H1 (cell line): ENCODE measurements around the gene HS3ST5. TPM values are rescaled to one million over a fixed set of nuclear protein-coding genes. Genes with fewer than 3 reads are reported as not detected.

Experiments
- CTCF ChIA-PET: fragments of 300-600 bp; sonication (Branson Sonifier 250); formaldehyde crosslinking; loops from one replicate; lab custom pipeline; 2021; ENCODE audit not compliant: partially characterized antibody; lab: Charles Lee
- POLR2A ChIA-PET: fragments of 300-600 bp; sonication (Branson Sonifier 250); formaldehyde crosslinking; loops from one replicate; lab custom pipeline; 2021; ENCODE audit warnings: inconsistent platforms; ENCODE audit not compliant: partially characterized antibody; lab: Charles Lee
- DNase-seq, 2 experiments: peaks; one replicate each; pipeline versions ENCODE4 v3.0.0 to v3.0.0-alpha.2; 2010 to 2022; ENCODE audit warnings: low spot score in 2 of 2, low read depth in 1 of 2, mixed read lengths in 1 of 2
- FAIRE-seq: peaks from 2 replicates; lab custom pipeline; 2011; peaks lifted over from hg19 to GRCh38; lab: Jason Lieb, UNC
- H2AFZ ChIP-seq: 2 replicates; pipeline ENCODE4 v1.8.1; 2012; ENCODE audit warnings: low read length, inconsistent platforms
- H2AK5ac ChIP-seq: 2 replicates; pipeline ENCODE4 v1.6.1; 2013; ENCODE audit warnings: low read depth, low read length
- H2BK120ac ChIP-seq: replicated peaks from 2 replicates; pipeline ENCODE3; 2013; ENCODE audit warnings: low read depth, low read length, inconsistent platforms
- H2BK12ac ChIP-seq: 2 replicates; pipeline ENCODE4 v1.6.1; 2013; ENCODE audit warnings: low read depth, low read length
- H2BK15ac ChIP-seq: 2 replicates; pipeline ENCODE4 v1.6.1; 2013; ENCODE audit warnings: low read length
- H2BK20ac ChIP-seq: 2 replicates; pipeline ENCODE4 v1.6.1; 2013; ENCODE audit warnings: low read length
- H2BK5ac ChIP-seq: 2 replicates; pipeline ENCODE4 v1.6.1; 2013; ENCODE audit warnings: low read depth, low read length
- H3K14ac ChIP-seq: 2 replicates; pipeline ENCODE4 v1.6.1; 2013; ENCODE audit warnings: inconsistent platforms; ENCODE audit not compliant: insufficient read length
- H3K18ac ChIP-seq: 2 replicates; pipeline ENCODE4 v1.6.1; 2013; ENCODE audit warnings: low read length; ENCODE audit errors: extremely low read depth
- H3K23ac ChIP-seq: 2 replicates; pipeline ENCODE4 v1.6.1; 2013; ENCODE audit warnings: inconsistent platforms; ENCODE audit not compliant: insufficient read length
- H3K23me2 ChIP-seq: 2 replicates; pipeline ENCODE4 v1.6.1; 2013; ENCODE audit warnings: low read depth, low read length
- H3K27ac ChIP-seq: 2 replicates; pipeline ENCODE4 v1.6.1; 2011; ENCODE audit warnings: low read depth, low read length, inconsistent platforms
- H3K27me3 ChIP-seq, 4 experiments: replicated peaks in 1 of 4; 1 replicate in 1 of 4; 2 replicates in 3 of 4; pipeline versions ENCODE4 v1.6.1 to v1.8.1; 2011 to 2013; ENCODE audit warnings: low read length in 3 of 4, mild to moderate bottlenecking in 3 of 4, inconsistent platforms in 2 of 4, mixed read lengths in 2 of 4, moderate library complexity in 1 of 4; ENCODE audit not compliant: control insufficient read depth in 3 of 4, insufficient read depth in 3 of 4; ENCODE audit errors: extremely low read depth in 1 of 4
- H3K36me3 ChIP-seq, 4 experiments: 2 replicates each; pipeline versions ENCODE4 v1.6.1 to v1.8.1; 2011 to 2013; ENCODE audit warnings: mild to moderate bottlenecking in 4 of 4, low read length in 3 of 4, moderate library complexity in 2 of 4, control low read depth in 1 of 4, inconsistent platforms in 1 of 4; ENCODE audit not compliant: insufficient read depth in 4 of 4, control insufficient read depth in 2 of 4
- H3K4ac ChIP-seq: replicated peaks from 2 replicates; pipeline ENCODE3; 2013; ENCODE audit warnings: low read length, low read depth, mixed read lengths, inconsistent platforms; ENCODE audit not compliant: insufficient read length
- H3K4me1 ChIP-seq, 4 experiments: replicated peaks in 1 of 4; 1 replicate in 1 of 4; 2 replicates in 3 of 4; pipeline versions ENCODE4 v1.6.1 to v1.8.1; 2011 to 2013; ENCODE audit warnings: low read length in 3 of 4, inconsistent platforms in 2 of 4, mixed read lengths in 1 of 4; ENCODE audit not compliant: insufficient read depth in 4 of 4, control insufficient read depth in 3 of 4
- H3K4me2 ChIP-seq, 2 experiments: 2 replicates each; pipeline versions ENCODE4 v1.6.1 to v1.8.1; 2011 to 2013; ENCODE audit warnings: low read depth in 2 of 2, low read length in 2 of 2, control low read depth in 1 of 2, inconsistent platforms in 1 of 2, mild to moderate bottlenecking in 1 of 2; ENCODE audit not compliant: insufficient read depth in 1 of 2
- H3K4me3 ChIP-seq, 4 experiments: fragments of 200-600, 300-600 bp in 1 of 4; sonication (generic), shearing (Covaris generic), sonication (Bioruptor Twin) in 1 of 4; 2 replicates each; pipeline versions ENCODE4 v1.5.1 to v1.8.1; 2011 to 2016; ENCODE audit warnings: low read length in 4 of 4, low read depth in 3 of 4, control low read depth in 2 of 4, inconsistent platforms in 2 of 4, mild to moderate bottlenecking in 2 of 4, mixed read lengths in 1 of 4, moderate library complexity in 1 of 4; ENCODE audit not compliant: insufficient read depth in 2 of 4; ENCODE audit errors: extremely low read depth in 1 of 4
- H3K56ac ChIP-seq: replicated peaks from 2 replicates; pipeline ENCODE3; 2013; ENCODE audit warnings: low read depth, mild to moderate bottlenecking, mixed read lengths, low read length, inconsistent platforms; ENCODE audit not compliant: insufficient read length
- H3K79me1 ChIP-seq: 2 replicates; pipeline ENCODE4 v1.6.1; 2013; ENCODE audit warnings: low read depth, low read length, control low read depth
- H3K79me2 ChIP-seq, 2 experiments: 2 replicates each; pipeline versions ENCODE4 v1.6.1 to v1.8.1; 2012 to 2013; ENCODE audit warnings: low read length in 2 of 2, mild to moderate bottlenecking in 2 of 2, inconsistent platforms in 1 of 2; ENCODE audit not compliant: insufficient read depth in 2 of 2, control insufficient read depth in 1 of 2
- H3K9ac ChIP-seq, 4 experiments: replicated peaks in 1 of 4; 1 replicate in 1 of 4; 2 replicates in 3 of 4; pipeline versions ENCODE4 v1.6.1 to v1.8.1; 2011 to 2013; ENCODE audit warnings: low read depth in 3 of 4, low read length in 3 of 4, control low read depth in 2 of 4, mild to moderate bottlenecking in 2 of 4, moderate library complexity in 2 of 4, inconsistent platforms in 1 of 4; ENCODE audit errors: extremely low read depth in 1 of 4
- H3K9me3 ChIP-seq, 2 experiments: 2 replicates each; pipeline versions ENCODE4 v1.6.1 to v1.8.1; 2012 to 2013; ENCODE audit warnings: mild to moderate bottlenecking in 2 of 2, moderate library complexity in 2 of 2, control low read depth in 1 of 2, inconsistent platforms in 1 of 2, low read depth in 1 of 2, low read length in 1 of 2, mixed read lengths in 1 of 2; ENCODE audit not compliant: insufficient read depth in 2 of 2
- H4K20me1 ChIP-seq, 2 experiments: replicated peaks in 1 of 2; 2 replicates each; pipeline versions ENCODE3 to v1.8.1; 2011 to 2013; ENCODE audit warnings: inconsistent platforms in 2 of 2, low read length in 2 of 2, mild to moderate bottlenecking in 1 of 2; ENCODE audit not compliant: insufficient read depth in 2 of 2, control insufficient read depth in 1 of 2
- H4K5ac ChIP-seq: 2 replicates; pipeline ENCODE4 v1.6.1; 2013; ENCODE audit warnings: low read length, low read depth, mixed read lengths, inconsistent platforms; ENCODE audit not compliant: insufficient read length
- H4K8ac ChIP-seq: 2 replicates; pipeline ENCODE4 v1.8.0; 2013; ENCODE audit warnings: mild to moderate bottlenecking, moderate library complexity, low read length, inconsistent platforms; ENCODE audit not compliant: insufficient read depth; ENCODE audit errors: extremely low read depth
- H4K91ac ChIP-seq: replicated peaks from 2 replicates; pipeline ENCODE3; 2013; ENCODE audit warnings: low read length, mixed read lengths, inconsistent platforms; ENCODE audit not compliant: insufficient read length
- CBX8 ChIP-seq: fragments of 300-800, 300-1000 bp; sonication (generic); IDR thresholded peaks from 2 replicates; pipeline ENCODE4 v1.7.1; 2016; ENCODE audit warnings: low read depth, low read length, borderline replicate concordance
- CHD1 ChIP-seq: IDR thresholded peaks from 2 replicates; pipeline ENCODE4 v1.6.1; 2012; ENCODE audit warnings: low read depth, low read length, improper control_type of control experiment
- EGR1 ChIP-seq: IDR thresholded peaks from 2 replicates; pipeline ENCODE4 v1.6.1; 2011; ENCODE audit warnings: low read depth, low read length, borderline replicate concordance
- EP300 ChIP-seq, 2 experiments: IDR thresholded peaks; 1 replicate in 1 of 2; 2 replicates in 1 of 2; pipeline ENCODE4 v1.6.1; 2011 to 2012; ENCODE audit warnings: low read depth in 2 of 2, low read length in 2 of 2, mild to moderate bottlenecking in 2 of 2, borderline replicate concordance in 1 of 2, inconsistent platforms in 1 of 2, moderate library complexity in 1 of 2
- POLR2AphosphoS5 ChIP-seq: IDR thresholded peaks from 2 replicates; pipeline ENCODE4 v1.6.1; 2011; ENCODE audit warnings: low read depth, low read length
- SIN3A ChIP-seq, 2 experiments: IDR thresholded peaks in 1 of 2; conservative IDR thresholded peaks in 1 of 2; 2 replicates each; pipeline ENCODE4 v1.6.1; 2011 to 2012; ENCODE audit warnings: low read length in 2 of 2, improper control_type of control experiment in 1 of 2, low read depth in 1 of 2, mild to moderate bottlenecking in 1 of 2
- SIX5 ChIP-seq: IDR thresholded peaks from 2 replicates; pipeline ENCODE4 v1.6.1; 2011; ENCODE audit warnings: mild to moderate bottlenecking, low read depth, low read length
- SUZ12 ChIP-seq: fragments of 200-600 bp; sonication (generic); IDR thresholded peaks from 2 replicates; pipeline ENCODE4 v1.6.1; 2012; ENCODE audit warnings: mild to moderate bottlenecking, inconsistent platforms, low read length, moderate library complexity, mixed read lengths
- WGBS, 2 experiments: shearing (Covaris generic) in 1 of 2; methylation state at CpG; one replicate each; pipeline versions ENCODE4 v1.1.6 to v1.1.7; 2013 to 2015; ENCODE audit warnings: low lambda C conversion rate in 2 of 2, mixed read lengths in 2 of 2, inconsistent platforms in 1 of 2, low coverage in 1 of 2, missing lambda C conversion rate in 1 of 2; ENCODE audit not compliant: insufficient replicate concordance in 2 of 2, insufficient coverage in 1 of 2, insufficient read length in 1 of 2; ENCODE audit errors: extremely low coverage in 1 of 2, missing lambda C conversion rate in 1 of 2; 5-methylcytosine and 5-hydroxymethylcytosine counted together
- polyA plus RNA-seq, 7 experiments: library from polyadenylated mRNA; depleted of rRNA in 3 of 7; stranded (reverse) in 5 of 7; unstranded in 2 of 7; fragments of >200 nt in 5 of 7; fragments of 200-250 nt in 2 of 7; gene quantifications; 1 replicate in 5 of 7; 2 replicates in 1 of 7; 4 replicates in 1 of 7; pipeline versions ENCODE4 v1.2.1 to v1.2.3, GENCODE V29; 2011 to 2013; ENCODE audit warnings: missing spikeins in 2 of 7, mixed read lengths in 2 of 7
- total RNA-seq: library from RNA; stranded (reverse); fragmentation: NEBNext Ultra II Directional; extraction: Animal tissue kit (Norgen Biotek cat#: 25700); gene quantifications from 2 replicates; pipeline ENCODE4 v1.2.1, GENCODE V29; 2021
- TF ChIP-seq, protein P1 (sequence below): IDR thresholded peaks from 2 replicates; pipeline ENCODE4 v1.6.1; 2012; ENCODE audit warnings: inconsistent platforms

The HS3ST5 gene
- total and polyA plus RNA-seq, 2 of the 8 experiments (the other 6 are each of a cell fraction or from before 2014, with no cell fraction given), result 1.2 to 9.9 TPM

DNA sequence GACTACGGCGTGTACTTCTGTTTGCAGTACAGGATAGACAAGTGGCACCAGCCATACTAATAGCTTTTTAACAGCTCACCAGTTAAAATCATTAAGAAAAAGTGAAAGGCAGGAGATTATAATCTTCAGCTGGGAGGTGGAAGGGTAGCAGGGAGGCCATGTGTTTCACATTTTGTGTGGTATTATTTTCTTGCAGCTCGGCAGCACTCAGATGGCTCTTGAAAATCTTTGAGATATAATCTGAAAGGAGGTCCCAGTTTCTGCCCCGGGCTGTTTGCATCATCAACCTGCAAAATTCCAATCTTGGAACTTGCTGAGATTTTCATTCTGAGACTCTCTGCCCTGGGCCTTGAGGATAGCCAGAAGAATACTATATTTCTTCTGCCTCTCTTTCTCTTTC lies 284.4 kb downstream of the HS3ST5 start:
- TF ChIP-seq, protein P1, sequence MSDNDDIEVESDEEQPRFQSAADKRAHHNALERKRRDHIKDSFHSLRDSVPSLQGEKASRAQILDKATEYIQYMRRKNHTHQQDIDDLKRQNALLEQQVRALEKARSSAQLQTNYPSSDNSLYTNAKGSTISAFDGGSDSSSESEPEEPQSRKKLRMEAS, result no peak
- no peak for TF ChIP-seq CBX8
- no peak for TF ChIP-seq SIN3A (conservative IDR thresholded peaks at IDR 0.05 in 1 of 2, IDR thresholded peaks at IDR 0.05 in 1 of 2; ENCODE audit: low read depth in 1 of 2, low read length in 2 of 2)
- no peak for TF ChIP-seq SIX5
- TF ChIP-seq EGR1, result no peak
- no peak for TF ChIP-seq SUZ12
- TF ChIP-seq CHD1, result no peak
- TF ChIP-seq POLR2AphosphoS5, result no peak
- no peak for TF ChIP-seq EP300 (IDR thresholded peaks at IDR 0.05; ENCODE audit: borderline replicate concordance in 1 of 2, low read depth in 2 of 2, low read length in 2 of 2)
- Histone ChIP-seq H3K27me3 (no peaks in the 10 kb centered on the region), H2BK120ac (no peak overlapping the region), H3K4me1 (no peaks in the 10 kb centered on the region), H2BK20ac (no peak overlapping the region), H2BK12ac (no peak overlapping the region), H3K27ac (no peak overlapping the region), H4K8ac (no peak overlapping the region), H3K79me2 (no peaks in the 10 kb centered on the region), H3K23ac (no peak overlapping the region), H3K4ac (no peak overlapping the region), H2AK5ac (no peak overlapping the region), H2BK15ac (no peak overlapping the region), H3K79me1 (no peaks in the 10 kb centered on the region), H3K4me2 (no peak overlapping the region), H3K9ac (no peak overlapping the region), H4K20me1 (no peaks in the 10 kb centered on the region), H3K4me3 (no peak overlapping the region), H4K91ac (no peak overlapping the region), H3K9me3 (no peaks in the 10 kb centered on the region), H3K18ac (no peak overlapping the region), H4K5ac (no peak overlapping the region), H2AFZ (no peak overlapping the region), H3K56ac (no peak overlapping the region), H2BK5ac (no peak overlapping the region), H3K14ac (no peak overlapping the region), H3K36me3 (peaks cover 0 to 3% (median 0%) of the 10 kb centered on the region in 4 experiments; a peak in 1 of 8 replicates), H3K23me2 (no peaks in the 10 kb centered on the region; the same call in 1 of the 2 replicates)
- POLR2A ChIA-PET, result no interaction called here
- CTCF ChIA-PET, result interaction anchor here (3.3 to 6.9 kb wide), 2 partner anchors 50 to 63 kb away, joined by 8 to 37 read pairs; no protein-coding TSS in a partner anchor
- no peak for DNase-seq
- 95% methylated on average over 4 of the region's 4 CpGs; no CpG with 5 or more reads in 1 of the 2 experiments for WGBS, 2 experiments
- FAIRE-seq, result no peak
